Hypothalamus (tissue), 51 donors: ENCODE results near the gene OR10G4.
"Not testable (repeated sequence)": the region's sequence is repeated elsewhere in the genome, so short reads cannot be mapped to it uniquely, and the experiment has no call there.

Experiments used
- DNase-seq, 51 donors: peaks; one replicate each; lab custom pipeline; 2025; lab: John Stamatoyannopoulos, UW

The OR10G4 gene

DNA sequence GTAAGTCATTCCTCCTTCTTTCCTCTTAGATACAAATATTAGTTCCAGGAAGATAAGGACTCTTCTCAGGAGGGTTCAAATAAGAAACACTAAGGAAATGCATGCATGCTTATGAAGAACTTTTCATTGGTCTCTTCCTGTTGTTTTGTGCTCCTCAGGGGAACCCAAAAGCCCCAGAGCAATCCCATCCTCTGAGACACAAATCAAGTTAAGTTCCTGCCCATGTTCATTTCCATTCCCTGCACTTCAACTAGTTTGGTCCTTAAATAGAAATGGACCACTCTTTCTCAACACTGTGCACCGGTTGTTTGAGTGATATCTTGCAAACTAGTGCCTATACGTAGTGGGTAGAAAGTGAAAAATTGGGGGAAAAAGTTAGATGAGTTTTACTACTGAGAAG, at the start of gene OR10G4:
Gene OR10G4 (plus strand): TSS at position 301 of the 400 bp plus-strand sequence. CDS start 2,578 bp downstream, outside the sequence.
- DNase-seq = no peak

- DNase-seq = no peak
Observed at GRCh38 chr11:123973816-123974215, 39.0 kb upstream of the OR10G4 start.

- no peak for DNase-seq
Observed at GRCh38 chr11:123976770-123977560, 35.8 kb upstream of the OR10G4 start.

- no peak for DNase-seq
Observed at GRCh38 chr11:123977731-123978347, 35.0 kb upstream of the OR10G4 start, which contains the start of gene OR10S1. Gene OR10S1 (minus strand): TSS chr11:123977781. CDS start chr11:123977664, 117 bp downstream.

- DNase-seq = no peak
Observed at GRCh38 chr11:123979311-123979710, 33.5 kb upstream of the OR10G4 start.

- no peak for DNase-seq
Observed at GRCh38 chr11:123995119-123995518, 17.7 kb upstream of the OR10G4 start, which contains the start of gene OR10G6. Gene OR10G6 (minus strand): TSS chr11:123995161. CDS start chr11:123995161, 0 bp downstream.

DNA sequence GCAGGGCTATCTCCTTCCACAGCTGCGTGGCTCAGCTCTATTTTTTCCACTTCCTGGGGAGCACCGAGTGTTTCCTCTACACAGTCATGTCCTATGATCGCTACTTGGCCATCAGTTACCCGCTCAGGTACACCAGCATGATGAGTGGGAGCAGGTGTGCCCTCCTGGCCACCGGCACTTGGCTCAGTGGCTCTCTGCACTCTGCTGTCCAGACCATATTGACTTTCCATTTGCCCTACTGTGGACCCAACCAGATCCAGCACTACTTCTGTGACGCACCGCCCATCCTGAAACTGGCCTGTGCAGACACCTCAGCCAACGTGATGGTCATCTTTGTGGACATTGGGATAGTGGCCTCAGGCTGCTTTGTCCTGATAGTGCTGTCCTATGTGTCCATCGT, 3.0 kb downstream of the OR10G4 start:
- not testable (repeated sequence) for DNase-seq

DNA sequence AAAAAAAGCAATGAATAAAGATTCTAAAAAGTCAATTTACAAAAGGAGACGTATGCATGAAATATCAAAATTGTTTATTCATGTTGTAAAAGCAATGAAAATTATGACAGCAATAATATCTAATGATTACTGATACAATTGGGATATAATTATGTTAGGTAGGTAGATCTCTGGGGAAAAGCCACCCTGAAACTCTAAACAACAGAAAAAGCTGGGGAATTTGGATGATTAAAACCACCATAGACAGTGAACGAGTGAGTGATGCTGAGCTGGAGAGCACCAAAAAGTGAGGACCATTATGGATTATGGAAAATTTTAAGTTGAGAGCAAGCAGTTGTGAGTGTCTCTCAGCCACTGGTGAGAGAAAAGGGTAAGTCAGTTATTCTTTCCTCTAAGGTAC, 13.7 kb downstream of the OR10G4 start, which contains the start of gene OR10G8:
Gene OR10G8 (plus strand): TSS at position 301 of the 400 bp plus-strand sequence. CDS start 2,825 bp downstream, outside the sequence.
- DNase-seq = no peak

DNA sequence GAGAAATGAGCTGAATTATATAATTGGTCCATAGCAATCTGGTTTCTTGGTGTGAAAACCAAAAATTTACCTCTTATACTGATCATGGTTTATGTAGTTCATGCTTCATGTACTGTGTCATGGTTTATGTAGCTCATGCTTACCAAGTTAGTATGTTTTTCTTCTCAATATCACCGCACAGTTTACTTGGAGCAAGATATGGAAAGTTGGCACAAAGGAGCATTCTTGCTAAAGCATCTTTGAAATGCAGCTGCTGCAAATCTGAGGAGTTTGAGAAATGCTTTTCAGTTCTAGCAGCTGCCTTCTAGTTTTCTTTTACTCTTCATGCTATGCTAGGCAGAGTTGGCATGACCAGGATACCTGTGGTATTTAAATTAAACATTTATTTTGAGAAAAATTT, 23.9 kb downstream of the OR10G4 start:
- no peak for DNase-seq

DNA sequence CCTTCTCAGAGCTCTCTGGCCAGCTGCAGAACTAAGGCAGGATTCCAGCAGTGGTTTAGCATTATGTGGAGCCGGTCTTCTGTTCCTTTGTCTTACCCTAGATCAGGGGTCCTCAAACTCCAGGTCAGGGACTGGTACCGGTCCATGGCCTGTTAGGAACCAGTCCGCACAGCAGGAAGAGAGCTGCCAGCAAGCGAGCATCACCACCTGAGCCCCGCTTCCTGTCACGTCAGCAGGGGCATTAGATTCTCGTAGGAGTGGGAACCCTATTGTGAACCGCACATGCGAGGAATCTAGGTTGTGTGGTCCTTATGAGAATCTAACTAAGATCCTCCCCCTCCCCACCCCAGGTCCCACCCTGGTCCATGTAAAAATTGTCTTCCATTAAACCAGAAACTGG, 26.8 kb downstream of the OR10G4 start:
- no peak for DNase-seq

DNA sequence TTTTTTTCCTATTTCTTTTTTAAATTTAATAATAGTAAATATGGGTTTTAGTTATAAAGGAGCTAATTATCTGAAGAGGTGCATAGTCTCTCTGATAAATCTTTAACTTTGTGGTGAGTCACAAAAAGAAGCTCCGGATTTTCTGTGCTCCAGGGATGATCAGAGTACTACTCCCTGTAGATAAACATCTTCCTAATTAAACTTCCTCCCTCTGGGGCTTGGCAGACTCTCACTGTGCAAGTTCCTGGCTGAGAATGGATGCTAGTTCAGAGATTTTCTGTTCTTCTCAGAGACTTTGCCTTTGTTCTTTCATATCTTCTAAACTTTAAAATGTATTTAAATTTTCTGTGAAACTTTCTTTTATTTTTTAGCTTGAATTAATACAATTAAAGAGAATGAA, 28.5 kb downstream of the OR10G4 start, which contains the start of gene OR10G7:
Gene OR10G7 (minus strand): TSS at position 72 of the 400 bp plus-strand sequence. CDS start 2,324 bp downstream, outside the sequence.
- no peak for DNase-seq

GRCh38 chr11:124043420-124043819, 30.6 kb downstream of the OR10G4 start:
- DNase-seq = no peak

GRCh38 chr11:124050748-124051147, 38.0 kb downstream of the OR10G4 start:
- DNase-seq = no peak

GRCh38 chr11:124052966-124053365, 40.2 kb downstream of the OR10G4 start:
- no peak for DNase-seq
